GM13976 (cell line): ENCODE data around the gene ANK3.

Source experiments
- DNase-seq: peaks from one replicate; pipeline ENCODE4 v3.0.0; 2012; ENCODE audit warnings: low spot score
- CTCF ChIP-seq: IDR thresholded peaks from 2 replicates; pipeline ENCODE4 v1.5.1; 2012; ENCODE audit warnings: borderline replicate concordance, mild to moderate bottlenecking; ENCODE audit not compliant: insufficient read depth; ENCODE audit errors: extremely low read depth, missing control alignments, control extremely low read depth
- in situ Hi-C: fragments of 300-500 bp; cut with MboI; formaldehyde crosslinking; loops from one replicate; pipeline ENCODE4 v1.12.0; 2022; ENCODE audit warnings: low sequenced_read_pairs, mixed read lengths, inconsistent platforms; ENCODE audit not compliant: unreplicated experiment

ANK3 gene

GRCh38 chr10:60359066-60359465, 30.6 kb downstream of the ANK3 start:
- in situ Hi-C loops, result no loop called here
- no peak for TF ChIP-seq CTCF
- no peak for DNase-seq

DNA sequence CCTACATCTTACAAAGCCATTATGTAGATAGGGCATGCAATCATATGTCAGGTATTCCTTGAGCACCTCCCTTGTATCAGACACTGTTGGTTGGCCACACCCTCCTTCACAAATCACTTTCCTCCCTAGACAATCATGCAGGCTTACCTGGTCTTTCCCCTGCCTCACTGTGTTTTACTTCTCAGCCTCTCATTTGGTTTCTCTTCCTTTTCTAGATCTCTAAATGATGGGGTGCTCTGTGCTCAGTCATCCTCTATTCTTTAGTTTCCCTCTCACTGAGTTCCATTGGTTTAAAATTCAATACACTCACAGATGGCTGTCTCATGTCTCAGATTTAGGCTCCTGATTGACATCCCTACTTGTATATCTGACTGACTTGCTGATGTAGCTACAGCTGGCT, 31.4 kb downstream of the ANK3 start:
- peak; percentile 36 for DNase-seq
- no peak for TF ChIP-seq CTCF

DNA sequence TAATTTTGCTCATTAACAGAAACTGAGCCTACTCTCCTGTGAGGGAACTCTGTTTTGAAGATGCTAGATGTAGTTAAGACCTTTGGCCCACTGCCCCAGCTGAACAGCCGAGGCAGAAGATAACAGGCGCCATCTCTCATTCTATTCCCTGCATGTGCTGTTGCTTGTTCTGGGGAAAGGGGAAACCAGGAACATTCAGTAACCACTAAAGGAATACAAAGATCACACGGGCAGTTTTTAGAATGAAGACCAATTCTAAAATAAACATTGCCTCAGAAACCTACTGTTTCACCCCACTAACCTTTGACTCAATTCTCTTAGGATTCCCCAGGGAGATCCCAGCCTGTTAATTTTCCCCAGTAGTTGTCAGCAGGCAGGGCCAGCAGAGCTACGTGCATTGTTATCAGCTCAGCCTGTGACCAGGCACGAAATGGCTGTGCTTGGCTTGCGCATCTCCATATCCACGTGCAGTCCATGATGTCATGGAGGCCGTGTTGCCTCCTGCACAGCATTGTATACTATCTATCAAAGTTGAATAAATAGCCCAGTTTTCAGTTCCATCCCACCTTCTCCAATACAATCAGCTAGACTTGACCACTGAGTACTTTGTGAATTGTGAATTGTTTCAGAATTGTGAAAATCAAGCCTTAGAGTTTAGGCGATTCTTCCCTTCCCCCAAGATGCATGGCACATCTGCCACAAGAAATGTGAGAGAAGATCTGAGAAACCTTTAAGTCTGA, 36.0 kb downstream of the ANK3 start:
- no peak for DNase-seq
- TF ChIP-seq CTCF, result no peak
- in situ Hi-C loops, result no loop called here

More for the DNA sequence above, 31.4 kb downstream of the ANK3 start:
- in situ Hi-C loops, result no loop called here

DNA sequence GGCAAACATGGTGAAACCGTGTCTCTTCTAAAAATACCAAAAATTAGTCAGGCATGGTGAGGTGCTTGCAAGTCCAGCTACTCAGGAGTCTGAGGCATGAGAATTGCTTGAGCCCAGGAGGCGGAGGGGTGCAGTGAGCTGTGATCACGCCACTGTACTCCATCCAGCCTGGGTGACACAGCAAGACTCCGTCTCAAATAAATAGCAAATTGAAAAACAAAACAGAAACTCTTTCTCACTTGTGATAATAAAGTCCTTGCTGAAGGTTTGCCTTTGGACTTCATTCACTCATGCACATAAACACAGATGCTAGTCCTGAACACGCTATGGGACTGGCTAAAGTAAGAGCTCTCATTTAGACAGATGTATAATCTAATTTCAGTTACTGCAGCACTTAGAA, 37.6 kb downstream of the ANK3 start:
- TF ChIP-seq CTCF, result no peak
- in situ Hi-C loops, result no loop called here
- no peak for DNase-seq

DNA sequence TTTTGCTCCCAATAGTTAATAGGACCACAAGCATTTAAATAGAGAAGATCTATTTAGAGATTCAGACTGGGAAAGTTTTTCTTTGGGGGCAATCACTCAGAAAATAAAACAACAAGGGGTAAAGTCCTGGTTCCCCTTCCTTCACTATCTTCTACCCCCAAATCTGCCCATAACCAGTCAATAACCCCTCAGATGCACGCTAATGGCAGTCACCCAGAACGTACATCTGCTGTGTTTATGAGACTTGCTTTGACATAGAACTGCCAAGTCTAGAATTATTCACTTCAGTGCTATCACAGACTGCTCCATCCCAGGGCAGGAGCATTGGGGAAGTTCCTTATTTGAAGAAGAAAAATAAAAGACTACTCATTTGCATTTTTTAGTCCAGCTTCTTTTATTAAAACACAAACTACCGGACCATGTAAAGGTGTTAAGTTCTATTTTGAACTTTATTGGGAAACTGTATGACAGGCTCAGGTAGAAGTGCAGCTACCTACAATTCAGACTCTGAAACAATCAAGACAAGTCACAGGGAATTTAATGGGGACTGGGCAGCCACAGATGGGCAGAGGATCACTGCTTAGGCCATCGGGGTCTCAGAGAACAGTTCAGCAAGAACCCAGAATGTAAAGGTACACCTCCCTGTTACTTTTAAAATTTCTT, 38.4 kb downstream of the ANK3 start:
- in situ Hi-C loops, result no loop called here
- no peak for TF ChIP-seq CTCF
- DNase-seq, result no peak

DNA sequence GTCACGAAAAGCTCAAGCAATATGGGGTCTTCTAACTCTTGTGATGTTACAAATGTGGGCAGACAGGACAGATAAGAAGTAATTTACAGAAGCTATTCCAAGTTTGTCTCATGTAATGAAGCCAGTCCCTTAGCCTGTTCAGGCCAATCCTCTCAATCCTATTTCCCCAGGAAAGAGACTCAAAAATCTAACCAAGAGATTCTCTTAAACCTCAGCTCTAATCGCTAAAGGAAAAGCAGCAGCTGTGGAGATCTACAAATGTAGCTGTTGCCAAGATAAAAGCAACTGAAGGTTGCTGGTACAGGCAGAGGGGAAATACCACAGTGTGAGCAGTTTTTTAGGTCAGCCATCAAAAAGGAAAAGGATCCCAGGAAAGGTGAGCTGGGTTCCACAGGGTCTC, 39.3 kb downstream of the ANK3 start:
- in situ Hi-C loops, result no loop called here
- no peak for DNase-seq

More for the DNA sequence above, 39.3 kb downstream of the ANK3 start:
- TF ChIP-seq CTCF, result no peak
